ENCODE results near the gene AHCY.

GRCh38 chr20:34320861-34321260, 17.7 kb upstream of the AHCY start:
- TF ChIP-seq CTCF (IDR thresholded peaks at IDR 0.05; ENCODE audit: poor library complexity, severe bottlenecking) (no peak), REST (IDR thresholded peaks at IDR 0.05; ENCODE audit: borderline replicate concordance) (no peak), TAF1 (IDR thresholded peaks at IDR 0.05; ENCODE audit: low read depth) (no peak), POLR2AphosphoS5 (IDR thresholded peaks at IDR 0.05) (no peak), EZH2 (IDR thresholded peaks at IDR 0.05; ENCODE audit: borderline replicate concordance, insufficient read depth, low read length, poor library complexity, severe bottlenecking) (no peak)
